ENCODE measurements around the gene TGM1.

TGM1 gene

DNA sequence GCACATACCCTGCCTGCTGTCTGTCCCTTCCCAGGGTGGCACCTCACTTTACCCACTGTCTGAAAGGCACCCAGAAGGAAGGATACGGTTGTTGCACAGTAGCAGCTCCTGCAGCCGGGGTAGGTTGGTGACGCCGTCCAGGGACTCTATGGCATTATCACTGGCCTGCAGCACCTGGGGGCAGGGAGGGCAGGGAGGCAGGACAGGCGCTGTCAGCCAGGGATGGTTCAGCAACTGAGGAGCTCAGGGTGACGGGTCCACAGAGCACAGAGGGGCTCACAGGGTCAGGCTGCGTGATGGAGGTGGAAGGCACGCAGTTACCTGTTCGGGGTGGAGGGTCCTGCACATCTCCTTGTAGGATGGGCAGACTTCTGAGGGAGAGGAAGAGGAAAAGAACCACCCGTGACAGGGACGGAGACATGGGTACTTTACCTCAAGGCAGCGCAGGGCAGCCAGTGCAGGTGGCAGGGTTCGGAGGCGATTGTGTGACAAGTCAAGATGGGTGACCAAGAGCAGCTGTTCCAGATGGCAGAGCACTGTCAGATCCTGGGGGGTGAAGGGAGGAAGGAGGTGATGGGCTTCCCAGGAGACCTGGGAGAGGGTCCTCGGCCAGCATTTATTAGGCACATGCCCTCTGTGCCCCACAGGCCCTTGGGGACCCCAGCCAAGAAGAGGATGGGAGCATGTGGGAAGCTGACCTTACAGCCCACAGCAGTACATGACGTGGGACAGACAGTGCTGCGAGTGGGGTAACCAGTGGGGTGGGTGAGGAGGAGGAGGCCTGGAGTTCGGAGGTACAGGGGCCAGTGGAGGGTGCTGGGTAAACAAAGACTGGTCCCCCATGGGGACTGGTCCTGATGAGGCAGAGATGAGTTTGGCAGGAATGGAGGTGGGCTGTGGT is 3.6 kb upstream of the TGM1 start:
- TF ChIP-seq POU2F2 (IDR thresholded peaks at IDR 0.05; ENCODE audit: low read depth, low read length) (no peak), SPI1 (IDR thresholded peaks at IDR 0.05; ENCODE audit: low read depth, low read length) (no peak), POLR2AphosphoS5 (IDR thresholded peaks at IDR 0.05; ENCODE audit: low read depth, low read length) (no peak), POLR2A (IDR thresholded peaks at IDR 0.05; ENCODE audit: low read depth, low read length) (no peak), TAF1 (IDR thresholded peaks at IDR 0.05; ENCODE audit: low read depth, low read length) (no peak), PAX5 (IDR thresholded peaks at IDR 0.05; ENCODE audit: insufficient read depth, low read length, severe bottlenecking) (no peak)
- FAIRE-seq = no peak
- DNase-seq (ENCODE audit: insufficient read length, low spot score) = no peak

DNA sequence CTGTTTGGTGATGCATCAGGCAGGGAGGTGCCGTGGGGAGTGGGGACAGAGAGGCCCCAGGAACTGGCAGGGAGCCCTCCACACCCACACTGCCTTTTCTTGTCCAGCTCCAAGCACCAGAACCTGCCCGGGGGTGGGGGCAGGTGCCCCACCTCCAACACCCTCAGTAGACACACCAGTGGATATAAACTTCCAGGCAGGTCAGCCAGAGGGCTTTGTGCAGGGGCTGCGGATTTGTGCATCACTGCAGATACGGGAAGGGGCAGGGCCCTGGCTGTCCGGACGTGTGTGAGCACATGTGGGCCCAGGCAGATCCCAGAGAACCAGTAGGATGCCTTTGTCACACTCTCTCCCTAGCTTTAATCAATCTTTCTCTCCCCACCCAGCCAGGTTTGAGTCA is 1.3 kb upstream of the TGM1 start:
- DNase-seq (ENCODE audit: insufficient read length, low spot score) = no peak
- FAIRE-seq = no peak
- no peak for TF ChIP-seq PAX5 (IDR thresholded peaks at IDR 0.05; ENCODE audit: insufficient read depth, low read length, severe bottlenecking)
- TF ChIP-seq POLR2A (IDR thresholded peaks at IDR 0.05; ENCODE audit: low read depth, low read length) = no peak
- no peak for TF ChIP-seq SPI1 (IDR thresholded peaks at IDR 0.05; ENCODE audit: low read depth, low read length)
- TF ChIP-seq POLR2AphosphoS5 (IDR thresholded peaks at IDR 0.05; ENCODE audit: low read depth, low read length) = no peak; the same call in 1 of the 2 replicates
- TF ChIP-seq TAF1 (IDR thresholded peaks at IDR 0.05; ENCODE audit: low read depth, low read length) = no peak
- TF ChIP-seq POU2F2 (IDR thresholded peaks at IDR 0.05; ENCODE audit: low read depth, low read length) = no peak

DNA sequence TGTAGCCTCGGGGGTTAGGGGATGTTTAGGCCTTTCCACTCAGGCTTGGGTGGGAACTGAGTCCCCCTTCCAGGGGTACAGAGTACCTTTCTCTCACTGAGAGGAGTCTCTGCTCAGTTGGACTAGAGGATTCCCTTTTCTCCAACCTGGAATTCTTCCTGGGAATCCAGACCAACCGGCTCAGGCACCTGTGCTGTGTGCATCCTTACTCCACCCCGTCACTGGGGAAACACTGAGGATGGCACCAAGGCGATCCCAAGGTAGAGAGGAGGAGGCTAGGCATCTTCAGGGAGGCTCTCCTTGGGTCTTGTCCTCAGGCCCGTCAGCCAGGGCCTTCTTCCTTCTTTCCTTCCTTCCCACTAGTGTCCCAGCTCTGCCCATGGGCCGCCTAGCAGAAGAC is 871 bp upstream of the TGM1 start:
- FAIRE-seq (no peak), DNase-seq (ENCODE audit: insufficient read length, low spot score) (no peak)
- TF ChIP-seq PAX5 (IDR thresholded peaks at IDR 0.05; ENCODE audit: insufficient read depth, low read length, severe bottlenecking) = no peak
- no peak for TF ChIP-seq POLR2A (IDR thresholded peaks at IDR 0.05; ENCODE audit: low read depth, low read length)
- TF ChIP-seq TAF1 (IDR thresholded peaks at IDR 0.05; ENCODE audit: low read depth, low read length) = no peak
- TF ChIP-seq SPI1 (IDR thresholded peaks at IDR 0.05; ENCODE audit: low read depth, low read length) = no peak
- TF ChIP-seq POLR2AphosphoS5 (IDR thresholded peaks at IDR 0.05; ENCODE audit: low read depth, low read length) = no peak; the same call in 1 of the 2 replicates

DNA sequence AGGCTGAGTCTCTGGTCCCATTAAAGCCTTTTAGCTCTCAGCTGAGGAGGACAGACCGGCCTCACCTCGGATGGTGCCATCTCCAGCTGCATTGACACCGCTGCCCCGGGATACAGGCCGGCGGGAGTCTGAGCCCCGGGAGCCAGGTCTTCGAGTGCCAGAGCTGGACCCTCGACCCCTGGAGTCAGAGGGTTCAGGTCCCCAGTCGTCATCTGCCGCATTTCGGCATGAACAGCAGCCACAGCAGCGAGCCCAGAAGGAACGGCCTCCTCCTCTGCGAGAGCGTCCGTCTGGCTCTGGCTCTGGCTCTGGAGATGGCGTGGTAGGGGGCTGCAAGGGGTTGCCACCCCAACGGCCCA is 1.0 kb downstream of the TGM1 start:
- FAIRE-seq (no peak), DNase-seq (ENCODE audit: insufficient read length, low spot score) (no peak)
- TF ChIP-seq TAF1 (IDR thresholded peaks at IDR 0.05; ENCODE audit: low read depth, low read length) (no peak), POU2F2 (IDR thresholded peaks at IDR 0.05; ENCODE audit: low read depth, low read length) (no peak), SPI1 (IDR thresholded peaks at IDR 0.05; ENCODE audit: low read depth, low read length) (no peak), POLR2AphosphoS5 (IDR thresholded peaks at IDR 0.05; ENCODE audit: low read depth, low read length) (no peak), PAX5 (IDR thresholded peaks at IDR 0.05; ENCODE audit: insufficient read depth, low read length, severe bottlenecking) (no peak), POLR2A (IDR thresholded peaks at IDR 0.05; ENCODE audit: low read depth, low read length) (no peak)

DNA sequence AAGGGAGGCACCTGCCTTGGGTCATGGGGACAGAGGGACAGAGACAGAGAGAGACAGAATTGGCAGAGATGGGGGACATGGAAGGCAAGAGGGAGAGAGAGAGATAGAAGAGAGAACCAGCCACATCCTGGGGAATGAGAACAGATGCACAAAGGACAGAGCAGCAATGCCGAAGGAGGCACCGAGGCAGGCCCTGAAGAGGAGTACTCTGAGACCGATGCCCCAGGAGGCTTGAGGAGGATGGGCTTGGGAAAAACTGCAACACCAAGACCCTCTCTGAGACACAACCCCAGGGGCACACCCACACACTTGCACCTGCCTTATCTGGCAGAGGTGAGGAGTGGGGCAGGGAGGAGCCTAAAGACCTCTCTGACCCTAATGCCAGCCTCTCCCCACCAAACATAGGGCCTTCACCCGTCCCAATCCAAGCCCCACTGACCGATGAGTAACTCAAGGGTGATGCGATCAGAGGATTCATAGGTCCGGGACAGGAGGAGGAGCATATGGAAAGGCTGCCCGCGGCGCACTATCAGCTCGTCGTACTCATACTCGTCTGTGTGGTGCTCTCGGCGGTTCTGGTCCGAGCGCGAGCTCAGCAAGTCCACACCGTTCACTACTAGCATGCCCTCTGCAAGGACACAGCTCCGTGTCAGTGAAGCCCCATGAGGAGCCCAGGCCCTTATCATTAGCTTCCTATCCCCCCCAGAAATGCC is 1.6 kb downstream of the TGM1 start:
- no peak for FAIRE-seq

DNA sequence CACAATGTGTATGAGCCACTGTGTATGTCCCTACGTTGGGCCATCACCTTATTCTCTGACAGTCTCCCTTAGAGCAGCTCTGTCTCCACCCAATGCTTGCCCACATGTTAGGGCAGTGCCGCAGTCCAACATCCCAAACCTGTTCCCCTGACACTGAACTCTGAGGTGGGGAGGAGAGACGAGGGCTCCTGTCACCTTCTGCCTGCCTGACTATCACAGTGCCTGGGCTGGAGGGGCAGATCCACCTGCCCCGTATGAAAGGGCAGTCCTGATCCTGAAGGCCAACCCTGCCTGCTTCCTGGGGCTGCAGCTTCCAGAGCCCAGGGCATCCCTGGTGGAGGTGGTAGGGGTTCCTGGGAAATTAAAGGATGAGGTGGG is 2.2 kb downstream of the TGM1 start:
- FAIRE-seq = no peak
- DNase-seq (ENCODE audit: insufficient read length, low spot score) = no peak
- TF ChIP-seq PAX5 (IDR thresholded peaks at IDR 0.05; ENCODE audit: insufficient read depth, low read length, severe bottlenecking) (no peak), POLR2A (IDR thresholded peaks at IDR 0.05; ENCODE audit: low read depth, low read length) (no peak), SPI1 (IDR thresholded peaks at IDR 0.05; ENCODE audit: low read depth, low read length) (no peak), POLR2AphosphoS5 (IDR thresholded peaks at IDR 0.05; ENCODE audit: low read depth, low read length) (no peak), POU2F2 (IDR thresholded peaks at IDR 0.05; ENCODE audit: low read depth, low read length) (no peak), TAF1 (IDR thresholded peaks at IDR 0.05; ENCODE audit: low read depth, low read length) (no peak)

More for the DNA sequence above, 1.6 kb downstream of the TGM1 start:
- no peak for DNase-seq (ENCODE audit: insufficient read length, low spot score)
- TF ChIP-seq POLR2A (IDR thresholded peaks at IDR 0.05; ENCODE audit: low read depth, low read length) (no peak), SPI1 (IDR thresholded peaks at IDR 0.05; ENCODE audit: low read depth, low read length) (no peak), TAF1 (IDR thresholded peaks at IDR 0.05; ENCODE audit: low read depth, low read length) (no peak), POLR2AphosphoS5 (IDR thresholded peaks at IDR 0.05; ENCODE audit: low read depth, low read length) (no peak), PAX5 (IDR thresholded peaks at IDR 0.05; ENCODE audit: insufficient read depth, low read length, severe bottlenecking) (no peak), POU2F2 (IDR thresholded peaks at IDR 0.05; ENCODE audit: low read depth, low read length) (no peak)

DNA sequence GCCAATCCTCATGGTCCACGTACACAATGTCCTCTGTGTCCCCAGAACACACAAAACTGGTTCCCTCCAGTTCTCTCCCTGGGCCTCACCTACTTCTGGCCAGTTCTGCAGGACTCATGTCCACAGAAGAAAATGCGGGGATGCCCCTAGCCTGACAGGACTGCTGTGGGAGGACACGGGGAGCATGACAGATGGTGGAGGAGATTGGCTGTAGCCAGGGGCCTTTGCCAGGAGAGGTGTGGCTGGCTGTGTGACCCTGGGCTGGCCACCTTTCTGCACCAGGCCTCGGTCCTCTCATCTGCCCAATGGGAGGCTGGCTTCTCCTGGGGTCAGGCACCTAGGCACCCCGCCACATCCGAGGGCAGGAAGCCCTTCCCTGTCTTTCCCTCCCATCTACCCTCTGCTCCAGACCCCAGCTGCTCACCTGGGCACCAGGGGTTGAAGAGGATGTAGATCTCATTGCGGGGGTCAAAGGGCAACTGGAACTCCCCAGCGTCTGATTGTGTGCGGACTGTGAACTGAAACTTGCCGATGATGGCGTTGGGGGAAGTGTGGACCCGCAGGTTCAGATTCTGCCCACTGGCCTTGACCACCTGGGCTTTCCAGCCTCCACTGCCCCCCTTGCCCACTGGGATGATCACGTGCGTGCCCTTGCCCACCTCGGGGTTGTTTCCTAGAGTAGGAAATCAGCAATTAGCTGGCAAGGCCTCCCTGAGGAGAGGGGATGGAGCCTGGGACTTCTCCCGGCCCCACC is 2.8 kb downstream of the TGM1 start:
- FAIRE-seq (no peak), DNase-seq (ENCODE audit: insufficient read length, low spot score) (no peak)
- no peak for TF ChIP-seq POLR2A (IDR thresholded peaks at IDR 0.05; ENCODE audit: low read depth, low read length)
- TF ChIP-seq TAF1 (IDR thresholded peaks at IDR 0.05; ENCODE audit: low read depth, low read length) = no peak
- no peak for TF ChIP-seq PAX5 (IDR thresholded peaks at IDR 0.05; ENCODE audit: insufficient read depth, low read length, severe bottlenecking)
- no peak for TF ChIP-seq SPI1 (IDR thresholded peaks at IDR 0.05; ENCODE audit: low read depth, low read length)
- TF ChIP-seq POU2F2 (IDR thresholded peaks at IDR 0.05; ENCODE audit: low read depth, low read length) = no peak
- TF ChIP-seq POLR2AphosphoS5 (IDR thresholded peaks at IDR 0.05; ENCODE audit: low read depth, low read length) = no peak

DNA sequence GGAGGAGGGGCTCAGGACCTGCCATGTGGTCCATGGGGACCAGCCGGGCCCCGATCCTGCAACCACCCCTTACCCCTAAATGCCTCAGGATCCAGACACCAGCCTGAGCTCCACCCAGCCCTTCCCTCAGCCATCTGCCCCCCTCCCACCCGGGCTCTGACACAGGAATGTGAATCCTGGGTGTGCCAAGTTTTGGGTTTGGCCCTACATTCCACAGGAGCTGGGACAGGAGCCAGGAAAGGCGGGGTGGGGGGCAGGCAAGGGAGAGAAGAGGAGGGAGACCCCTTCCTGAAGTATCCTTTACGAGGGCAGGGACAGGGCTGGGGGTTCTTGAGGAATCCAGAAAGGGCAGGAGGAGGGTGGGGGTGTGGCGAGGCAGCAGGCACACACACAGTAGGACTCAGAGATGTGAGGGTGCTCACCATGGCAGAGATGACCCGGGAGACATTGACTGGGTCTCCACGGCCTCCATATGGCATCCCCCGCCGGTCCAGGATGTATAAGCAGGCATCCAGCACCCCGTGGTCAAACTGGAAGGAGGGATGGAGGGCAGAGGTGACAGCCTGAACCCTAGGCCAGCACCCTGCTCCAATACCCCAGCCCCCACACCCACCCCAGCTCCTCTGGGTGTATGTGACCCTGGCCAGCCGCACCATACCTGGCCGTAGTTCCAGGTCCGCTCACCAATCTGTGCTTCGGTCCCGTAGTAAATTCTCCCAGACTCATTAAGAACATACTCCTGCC is 3.5 kb downstream of the TGM1 start:
- DNase-seq (ENCODE audit: insufficient read length, low spot score) (no peak), FAIRE-seq (no peak)
- TF ChIP-seq TAF1 (IDR thresholded peaks at IDR 0.05; ENCODE audit: low read depth, low read length) (no peak), POU2F2 (IDR thresholded peaks at IDR 0.05; ENCODE audit: low read depth, low read length) (no peak), POLR2AphosphoS5 (IDR thresholded peaks at IDR 0.05; ENCODE audit: low read depth, low read length) (no peak), PAX5 (IDR thresholded peaks at IDR 0.05; ENCODE audit: insufficient read depth, low read length, severe bottlenecking) (no peak), SPI1 (IDR thresholded peaks at IDR 0.05; ENCODE audit: low read depth, low read length) (no peak), POLR2A (IDR thresholded peaks at IDR 0.05; ENCODE audit: low read depth, low read length) (no peak)

Data from GM12891 (cell line).